Measurements from ENCODE around the gene PTPRO.

GRCh38 chr12:15356951-15357364 lies 34.6 kb downstream of the PTPRO start:
- TF ChIP-seq CTCF (IDR thresholded peaks at IDR 0.05) (no peak), POLR2A (IDR thresholded peaks at IDR 0.05) (no peak)

Measured in Peyer's patch (tissue), 4 donors.